Measurements from ENCODE around the gene NPPA. TPM values are rescaled to one million over a fixed set of nuclear protein-coding genes. Genes with fewer than 3 reads are reported as not detected.

Gene NPPA
- total and polyA plus RNA-seq, 10 of the 15 experiments (the other 5 are each of a cell fraction or from before 2014, with no cell fraction given), result 0.31 to 0.39 TPM; not detected in 8

DNA sequence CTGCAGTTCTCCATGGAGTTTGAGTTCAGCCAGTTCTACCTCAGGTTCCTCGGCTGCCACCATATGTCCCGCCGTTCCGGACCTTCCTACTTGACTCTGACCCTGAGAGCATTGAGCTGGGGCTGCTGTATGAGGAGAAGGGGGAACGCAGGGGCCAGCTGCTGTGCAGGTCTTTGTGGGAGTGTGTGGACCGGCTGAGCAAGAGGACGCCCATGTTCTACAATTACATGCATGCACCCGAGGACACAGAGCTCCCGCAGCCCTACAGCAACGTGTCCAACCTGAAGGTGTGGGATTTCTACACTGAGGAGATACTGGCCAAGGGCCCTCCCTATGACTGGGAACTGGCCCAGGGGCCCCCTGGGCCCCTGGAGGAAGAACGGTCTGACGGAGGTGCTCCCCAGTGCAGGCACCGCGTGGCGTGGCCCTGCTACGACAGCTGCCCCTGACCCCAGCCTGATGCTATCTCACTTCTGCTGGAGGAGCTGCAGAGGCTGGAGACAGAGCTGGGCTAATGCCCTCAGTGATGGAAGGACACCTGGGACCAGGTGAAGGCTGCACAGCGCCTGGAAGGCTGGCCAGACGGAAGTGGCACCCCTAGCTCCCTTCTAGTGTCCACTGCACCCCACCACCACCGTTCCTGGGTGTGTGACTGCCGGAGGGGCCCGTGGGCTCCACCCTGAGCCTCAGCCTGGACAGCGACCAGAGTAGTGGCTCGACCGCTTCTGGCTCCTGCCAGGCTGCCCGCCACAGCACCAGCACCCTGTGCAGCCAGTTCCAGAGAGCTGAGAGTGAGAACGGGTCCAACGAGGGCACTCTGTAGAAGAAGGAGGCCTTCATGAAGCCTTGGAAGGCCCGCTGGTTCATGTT lies 32.0 kb upstream of the NPPA start:
- BruUV-seq (replicated peaks), result no TSS peak
- TF ChIP-seq ASH2L (IDR thresholded peaks at IDR 0.05; ENCODE audit: borderline replicate concordance, low read depth) (no peak), TCF12 (IDR thresholded peaks at IDR 0.05; ENCODE audit: low read depth, low read length) (no peak), ZBED1 (IDR thresholded peaks at IDR 0.05; ENCODE audit: borderline replicate concordance) (no peak), GATAD2B (conservative IDR thresholded peaks at IDR 0.05; ENCODE audit: low read depth) (no peak), ZNF217 (IDR thresholded peaks at IDR 0.05) (no peak), NR2C1 (IDR thresholded peaks at IDR 0.05) (no peak), RUNX3 (IDR thresholded peaks at IDR 0.05; ENCODE audit: low read length) (no peak)
- TF ChIP-seq, protein P1, sequence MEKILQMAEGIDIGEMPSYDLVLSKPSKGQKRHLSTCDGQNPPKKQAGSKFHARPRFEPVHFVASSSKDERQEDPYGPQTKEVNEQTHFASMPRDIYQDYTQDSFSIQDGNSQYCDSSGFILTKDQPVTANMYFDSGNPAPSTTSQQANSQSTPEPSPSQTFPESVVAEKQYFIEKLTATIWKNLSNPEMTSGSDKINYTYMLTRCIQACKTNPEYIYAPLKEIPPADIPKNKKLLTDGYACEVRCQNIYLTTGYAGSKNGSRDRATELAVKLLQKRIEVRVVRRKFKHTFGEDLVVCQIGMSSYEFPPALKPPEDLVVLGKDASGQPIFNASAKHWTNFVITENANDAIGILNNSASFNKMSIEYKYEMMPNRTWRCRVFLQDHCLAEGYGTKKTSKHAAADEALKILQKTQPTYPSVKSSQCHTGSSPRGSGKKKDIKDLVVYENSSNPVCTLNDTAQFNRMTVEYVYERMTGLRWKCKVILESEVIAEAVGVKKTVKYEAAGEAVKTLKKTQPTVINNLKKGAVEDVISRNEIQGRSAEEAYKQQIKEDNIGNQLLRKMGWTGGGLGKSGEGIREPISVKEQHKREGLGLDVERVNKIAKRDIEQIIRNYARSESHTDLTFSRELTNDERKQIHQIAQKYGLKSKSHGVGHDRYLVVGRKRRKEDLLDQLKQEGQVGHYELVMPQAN (conservative IDR thresholded peaks at IDR 0.05), result no peak
- TF ChIP-seq, protein P2, sequence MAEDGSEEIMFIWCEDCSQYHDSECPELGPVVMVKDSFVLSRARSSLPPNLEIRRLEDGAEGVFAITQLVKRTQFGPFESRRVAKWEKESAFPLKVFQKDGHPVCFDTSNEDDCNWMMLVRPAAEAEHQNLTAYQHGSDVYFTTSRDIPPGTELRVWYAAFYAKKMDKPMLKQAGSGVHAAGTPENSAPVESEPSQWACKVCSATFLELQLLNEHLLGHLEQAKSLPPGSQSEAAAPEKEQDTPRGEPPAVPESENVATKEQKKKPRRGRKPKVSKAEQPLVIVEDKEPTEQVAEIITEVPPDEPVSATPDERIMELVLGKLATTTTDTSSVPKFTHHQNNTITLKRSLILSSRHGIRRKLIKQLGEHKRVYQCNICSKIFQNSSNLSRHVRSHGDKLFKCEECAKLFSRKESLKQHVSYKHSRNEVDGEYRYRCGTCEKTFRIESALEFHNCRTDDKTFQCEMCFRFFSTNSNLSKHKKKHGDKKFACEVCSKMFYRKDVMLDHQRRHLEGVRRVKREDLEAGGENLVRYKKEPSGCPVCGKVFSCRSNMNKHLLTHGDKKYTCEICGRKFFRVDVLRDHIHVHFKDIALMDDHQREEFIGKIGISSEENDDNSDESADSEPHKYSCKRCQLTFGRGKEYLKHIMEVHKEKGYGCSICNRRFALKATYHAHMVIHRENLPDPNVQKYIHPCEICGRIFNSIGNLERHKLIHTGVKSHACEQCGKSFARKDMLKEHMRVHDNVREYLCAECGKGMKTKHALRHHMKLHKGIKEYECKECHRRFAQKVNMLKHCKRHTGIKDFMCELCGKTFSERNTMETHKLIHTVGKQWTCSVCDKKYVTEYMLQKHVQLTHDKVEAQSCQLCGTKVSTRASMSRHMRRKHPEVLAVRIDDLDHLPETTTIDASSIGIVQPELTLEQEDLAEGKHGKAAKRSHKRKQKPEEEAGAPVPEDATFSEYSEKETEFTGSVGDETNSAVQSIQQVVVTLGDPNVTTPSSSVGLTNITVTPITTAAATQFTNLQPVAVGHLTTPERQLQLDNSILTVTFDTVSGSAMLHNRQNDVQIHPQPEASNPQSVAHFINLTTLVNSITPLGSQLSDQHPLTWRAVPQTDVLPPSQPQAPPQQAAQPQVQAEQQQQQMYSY (CRISPR knock-in tag; IDR thresholded peaks at IDR 0.05), result no peak
- no peaks in the 10 kb centered on the region; a peak in 2 of 4 replicates for H3K27me3 ChIP-seq (replicated peaks in 1 of 2; ENCODE audit: control insufficient read depth in 2 of 2, insufficient read depth in 2 of 2, low read length in 1 of 2)
- no peak for DNase-seq (ENCODE audit: low read depth, low spot score)
- ChIA-PET POLR2A (no interaction called here), RAD21 (ENCODE audit: unreplicated experiment) (no interaction called here), CTCF (interaction anchor here (0.6 to 1.1 kb wide), 2 partner anchors 39 to 95 kb away, joined by 3 read pairs; no protein-coding TSS in a partner anchor), SMC1A (ENCODE audit: uncharacterized antibody, unreplicated experiment) (no interaction called here)
- 38% methylated on average over 28 of the region's 28 CpGs for WGBS (ENCODE audit: insufficient coverage, insufficient replicate concordance, low lambda C conversion rate, missing lambda C conversion rate)
- no peaks in the 10 kb centered on the region for H3K4me1 ChIP-seq (ENCODE audit: control insufficient read depth, insufficient read depth, low read length)
- H3K9ac ChIP-seq (ENCODE audit: control insufficient read depth, insufficient read depth, low read length), result no peak overlapping the region
- no peaks in the 10 kb centered on the region for H3K79me2 ChIP-seq (ENCODE audit: control insufficient read depth, insufficient read depth, low read length)
- no peak overlapping the region for H2AFZ ChIP-seq (ENCODE audit: control insufficient read depth, low read depth, low read length)
- H4K20me1 ChIP-seq (ENCODE audit: control insufficient read depth, insufficient read depth), result no peaks in the 10 kb centered on the region
- no peak for ATAC-seq
- no peak overlapping the region for H3K4me2 ChIP-seq (ENCODE audit: control insufficient read depth, insufficient read depth)
- H3K9me3 ChIP-seq (replicated peaks; ENCODE audit: control insufficient read depth, insufficient read depth, low read length), result no peaks in the 10 kb centered on the region
- in situ Hi-C loops (cut with MboI) (no loop called here), intact Hi-C loops (cut with micrococcal nuclease; ENCODE audit: unreplicated experiment) (no loop called here)
- H3K27ac ChIP-seq (ENCODE audit: control insufficient read depth, insufficient read depth), result no peak overlapping the region
- FAIRE-seq, result no peak
- no peaks in the 10 kb centered on the region for H3K36me3 ChIP-seq (ENCODE audit: control insufficient read depth in 2 of 2, insufficient read depth in 2 of 2, low read length in 1 of 2)
- H3K4me3 ChIP-seq, result no peak overlapping the region

All from GM12878 (cell line).